Heart left ventricle (tissue), 16 donors: ENCODE results near the gene RAB26. TPM values are rescaled to one million over a fixed set of nuclear protein-coding genes. Genes with fewer than 3 reads are reported as not detected.
A peak's percentile ranks its signal among the peaks of the same experiment; 100 is the strongest.
"Not testable (repeated sequence)": the region's sequence is repeated elsewhere in the genome, so short reads cannot be mapped to it uniquely, and the experiment has no call there.

Source experiments
- ATAC-seq, 4 donors: fragments of 200-7000 bp; cut with Tn5 transposase; one replicate each; pipeline ENCODE4 v1.9.1; 2020 to 2022; ENCODE audit warnings: moderate library complexity in 4 of 4, mild to moderate bottlenecking in 3 of 4, moderate number of reproducible peaks in 1 of 4
- DNase-seq, 5 donors: peaks; one replicate each; pipeline ENCODE4 v3.0.0-alpha.2; 2020
- H3K27ac ChIP-seq, 12 donors: fragments of 200-600 bp; sonication (generic) in 4 of 12; one replicate each; pipeline versions ENCODE4 v1.5.0 to v1.8.0; 2016 to 2022; ENCODE audit warnings: mild to moderate bottlenecking in 2 of 12
- H3K27me3 ChIP-seq, 9 donors: fragments of 200-600 bp; sonication (generic) in 2 of 9; one replicate each; pipeline versions ENCODE4 v1.5.1 to v1.8.0; 2016 to 2022; ENCODE audit warnings: mild to moderate bottlenecking in 3 of 9
- H3K36me3 ChIP-seq, 9 donors: fragments of 200-600 bp; sonication (generic) in 2 of 9; one replicate each; pipeline versions ENCODE4 v1.5.0 to v1.8.0; 2018 to 2022; ENCODE audit warnings: mild to moderate bottlenecking in 2 of 9
- H3K4me1 ChIP-seq, 12 donors: fragments of 200-600 bp; sonication (generic) in 4 of 12; one replicate each; pipeline versions ENCODE4 v1.5.0 to v1.8.0; 2016 to 2022; ENCODE audit warnings: mild to moderate bottlenecking in 3 of 12
- H3K4me3 ChIP-seq, 12 donors: fragments of 200-600 bp; sonication (generic) in 4 of 12; one replicate each; pipeline versions ENCODE4 v1.5.0 to v1.8.0; 2017 to 2022; ENCODE audit warnings: mild to moderate bottlenecking in 9 of 12, moderate library complexity in 4 of 12
- H3K9me3 ChIP-seq, 12 donors: fragments of 200-600 bp; sonication (generic) in 4 of 12; one replicate each; pipeline versions ENCODE4 v1.5.0 to v1.8.0; 2016 to 2022; ENCODE audit warnings: mild to moderate bottlenecking in 1 of 12
- CTCF ChIP-seq, 12 donors: fragments of 200-600 bp; sonication (generic) in 4 of 12; IDR thresholded peaks; one replicate each; pipeline versions ENCODE4 v1.5.0 to v1.8.0; 2018 to 2022; ENCODE audit warnings: antibody characterized with exemption in 12 of 12, mild to moderate bottlenecking in 5 of 12
- POLR2A ChIP-seq, 2 donors: fragments of 450-650 bp; IDR thresholded peaks; one replicate each; pipeline ENCODE4 v1.6.1; 2017; ENCODE audit warnings: antibody characterized with exemption in 2 of 2, mild to moderate bottlenecking in 2 of 2, moderate library complexity in 2 of 2
- WGBS, 4 donors: extraction: QIAGEN DNeasy Blood & Tissue Kit in 2 of 4; methylation state at CpG; one replicate each; pipeline versions ENCODE4 v1.1.5 to v1.1.7; 2013 to 2018; 5-methylcytosine and 5-hydroxymethylcytosine counted together
- intact Hi-C, 10 donors: fragments of 100-400 bp; cut with DNase I; formaldehyde crosslinking; loops; one replicate each; pipeline versions ENCODE4 v1.11.1 to v1.14.2; 2022
- polyA plus RNA-seq, 2 donors: library from polyadenylated mRNA; stranded (reverse); fragments of 200-250 nt; gene quantifications; one replicate each; pipeline ENCODE4 v1.2.3, GENCODE V29; 2013
- total RNA-seq, 9 donors: library from RNA; depleted of rRNA in 2 of 9; stranded (reverse); fragments of >200 nt in 2 of 9; fragmentation: NEBNext Ultra II Directional in 3 of 9; extraction: Animal tissue kit (Norgen Biotek cat#: 25700) in 3 of 9; gene quantifications; one replicate each; pipeline versions ENCODE4 v1.1.0 to v1.2.4, GENCODE V29; 2016 to 2023
- donor health status: ischemic (EF 13 %, LVEDD 7.1; RV severe dilation, severe dysfunction).
- donor health status: healthy with polysubstance abuse.
- donor health status: DM: no; HTN: yes; CAD: no.
- donor health status: DM: no; HTN: no; CAD: no.
- donor health status: ischemic (EF 25% LVEDD 6.9; RV normal size, moderate dysfunction).
- donor health status: ischemic (EF 25% LVEDD 5.7; RV mildly dilated, moderate dysfunction).
- donor health status: healthy.
- donor health status: DM: yes; HTN: yes; CAD: no.
- donor health status: ischemic (EF 35%, LVEDD 5.7; RV mildly dilated, moderate dysfunction).
- donor health status: nonischemic (EF 11% LVEDD 7.7; RV severe dilation, severe dysfunction).
- donor health status: DM: yes; HTN: yes; CAD: no.
- donor health status: PGD.
- donor health status: ischemic (EF 29% LVEDD 5.4; RV normal size, mild dysfunction).
- donor health status: nonischemic (EF 23%, LVEDD 6.1; RV moderate dilation, normal function).

Gene RAB26
- total and polyA plus RNA-seq, 11 donors: 0.28 to 5.0 (median 0.75) TPM

GRCh38 chr16:2121853-2122252 is 26.6 kb upstream of the RAB26 start:
- DNase-seq (peak in 4 of 5 donors; percentile 52 to 75 (median 65)), ATAC-seq (peak; percentile 4 to 23 (median 22))
- Histone ChIP-seq H3K9me3 (no peaks in the 10 kb centered on the region), H3K27me3 (no peaks in the 10 kb centered on the region), H3K4me1 (peaks cover 8 to 75% (median 57%) of the 10 kb centered on the region in 12 donors), H3K27ac (peak overlapping the region in 11 of 12 donors; percentile 59 to 100 (median 98)), H3K4me3 (peak overlapping the region in 5 of 12 donors; percentile 6 to 39 (median 35)), H3K36me3 (peaks cover 0 to 6% (median 0%) of the 10 kb centered on the region in 9 donors)
- 30 to 52% (median 43%) methylated on average over 10 to 19 of the region's 19 CpGs for WGBS, 4 donors
- no peak for TF ChIP-seq POLR2A (IDR thresholded peaks at IDR 0.05)
- TF ChIP-seq CTCF (IDR thresholded peaks at IDR 0.05): no peak
- intact Hi-C loops: loop anchor here in 1 of 10 donors (2.0 kb wide), 1 partner anchor 19 kb away; no protein-coding TSS in a partner anchor

GRCh38 chr16:2122429-2122828 is 26.0 kb upstream of the RAB26 start:
- TF ChIP-seq POLR2A (IDR thresholded peaks at IDR 0.05): no peak
- no peak for TF ChIP-seq CTCF (IDR thresholded peaks at IDR 0.05)
- ATAC-seq (no peak), DNase-seq (no peak)
- 58 to 76% (median 71%) methylated on average over 11 to 17 of the region's 17 CpGs for WGBS, 4 donors
- H3K36me3 ChIP-seq: peaks cover 0 to 1% (median 0%) of the 10 kb centered on the region in 9 donors
- no peaks in the 10 kb centered on the region for H3K27me3 ChIP-seq
- H3K27ac ChIP-seq: peak overlapping the region in 11 of 12 donors; percentile 38 to 100 (median 98)
- H3K4me1 ChIP-seq: peaks cover 12 to 75% (median 57%) of the 10 kb centered on the region in 12 donors
- intact Hi-C loops: no loop called here
- H3K4me3 ChIP-seq: peak overlapping the region in 6 of 12 donors; percentile 6 to 39 (median 25)
- H3K9me3 ChIP-seq: no peaks in the 10 kb centered on the region

- Histone ChIP-seq H3K27ac (peak overlapping the region; percentile 20 to 100 (median 98)), H3K4me3 (peak overlapping the region in 7 of 12 donors; percentile 6 to 59 (median 15)), H3K4me1 (peaks cover 12 to 75% (median 59%) of the 10 kb centered on the region in 12 donors)
- H3K27me3 ChIP-seq, DNase-seq, H3K9me3 ChIP-seq, intact Hi-C loops, H3K36me3 ChIP-seq: not testable (repeated sequence)
- peak in 2 of 4 donors; percentile 3 to 16 for ATAC-seq
- 42 to 55% (median 45%) methylated on average over 8 to 21 of the region's 26 CpGs for WGBS, 4 donors
These were observed 25.3 kb upstream of the RAB26 start for GRCh38 chr16:2122934-2123683.

- WGBS, 4 donors: 0 to 59% (median 32%) methylated on average over 2 to 25 of the region's 27 CpGs
- intact Hi-C loops, H3K36me3 ChIP-seq, DNase-seq, H3K27me3 ChIP-seq, H3K9me3 ChIP-seq: not testable (repeated sequence)
- peak overlapping the region; percentile 90 to 100 (median 98) for H3K27ac ChIP-seq
- ATAC-seq: peak in 3 of 4 donors; percentile 1 to 9 (median 4)
- peak overlapping the region; percentile 18 to 59 (median 46) for H3K4me3 ChIP-seq
- peaks cover 12 to 81% (median 65%) of the 10 kb centered on the region in 12 donors for H3K4me1 ChIP-seq
These were observed 24.6 kb upstream of the RAB26 start for GRCh38 chr16:2123706-2124376.

GRCh38 chr16:2124377-2124693 is 24.1 kb upstream of the RAB26 start:
- ATAC-seq: peak in 3 of 4 donors; percentile 0 to 1 (median 0)
- H3K4me1 ChIP-seq: peaks cover 12 to 83% (median 66%) of the 10 kb centered on the region in 12 donors
- H3K4me3 ChIP-seq: peak overlapping the region; percentile 18 to 59 (median 46)
- H3K27me3 ChIP-seq, intact Hi-C loops, H3K9me3 ChIP-seq, H3K36me3 ChIP-seq, DNase-seq: not testable (repeated sequence)
- H3K27ac ChIP-seq: peak overlapping the region; percentile 90 to 100 (median 98)
- 5 to 12% (median 7%) methylated on average over 6 to 11 of the region's 11 CpGs for WGBS, 4 donors
